Limb (tissue), 2 donors: ENCODE results near the gene PARVB.
"Not testable (repeated sequence)": the region's sequence is repeated elsewhere in the genome, so short reads cannot be mapped to it uniquely, and the experiment has no call there.

Source experiments
- DNase-seq, 2 donors: peaks; one replicate each; pipeline ENCODE4 v3.0.0-alpha.2; 2016; ENCODE audit errors: extremely low spot score in 2 of 2

The PARVB gene

GRCh38 chr22:44107340-44107739 lies 83.2 kb downstream of the PARVB start:
- no peak for DNase-seq

GRCh38 chr22:44108076-44108475 lies 84.0 kb downstream of the PARVB start:
- no peak for DNase-seq

DNA sequence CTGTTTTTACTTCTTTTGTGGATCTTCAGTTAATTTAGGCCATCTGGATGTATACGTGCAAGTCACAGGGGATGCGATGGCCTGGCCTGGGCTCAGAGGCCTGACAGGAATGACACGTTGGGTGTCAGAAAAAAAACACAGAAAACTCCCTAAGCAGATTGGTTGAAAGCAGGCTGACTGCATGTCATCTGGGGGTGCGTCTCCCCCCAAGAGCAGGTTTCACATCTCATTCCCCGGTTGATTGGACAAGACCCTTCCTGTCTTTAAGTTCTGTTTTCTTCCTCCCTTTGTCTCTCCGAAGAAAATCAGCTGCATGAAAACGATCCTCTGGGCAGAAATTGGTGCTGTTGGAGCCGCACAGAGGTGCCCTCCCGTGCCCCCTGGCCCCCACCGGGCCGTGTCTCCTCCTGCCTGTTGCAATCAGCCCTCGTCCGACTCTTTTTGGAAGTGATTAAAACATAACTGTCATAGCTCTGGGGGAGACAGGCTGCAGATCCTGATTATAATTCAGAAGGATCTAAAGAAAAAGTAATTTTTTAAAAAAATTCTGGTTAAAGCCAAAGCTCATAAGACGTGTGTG lies 84.8 kb downstream of the PARVB start:
- DNase-seq = no peak

DNA sequence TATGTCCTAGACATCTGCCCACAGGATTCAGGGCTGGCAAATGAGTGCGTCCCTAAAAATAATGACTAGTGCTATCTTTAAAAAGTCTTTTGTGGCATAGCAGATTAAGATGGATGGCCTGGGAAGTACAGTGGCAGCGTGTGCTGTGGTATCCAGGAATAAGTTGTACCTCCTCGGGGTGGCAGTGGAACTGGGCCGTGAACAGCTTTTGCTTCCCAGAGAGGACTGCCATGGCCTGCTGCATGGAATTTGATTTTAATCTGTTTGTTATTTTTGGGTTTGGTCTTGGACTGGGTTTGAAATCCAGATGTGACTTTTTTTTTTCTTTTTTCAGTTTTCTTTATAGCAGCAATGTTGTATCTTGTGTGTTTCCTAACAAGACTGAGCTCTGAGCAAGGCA lies 85.3 kb downstream of the PARVB start:
- no peak for DNase-seq

GRCh38 chr22:44110656-44111055 lies 86.6 kb downstream of the PARVB start:
- not testable (repeated sequence) for DNase-seq

DNA sequence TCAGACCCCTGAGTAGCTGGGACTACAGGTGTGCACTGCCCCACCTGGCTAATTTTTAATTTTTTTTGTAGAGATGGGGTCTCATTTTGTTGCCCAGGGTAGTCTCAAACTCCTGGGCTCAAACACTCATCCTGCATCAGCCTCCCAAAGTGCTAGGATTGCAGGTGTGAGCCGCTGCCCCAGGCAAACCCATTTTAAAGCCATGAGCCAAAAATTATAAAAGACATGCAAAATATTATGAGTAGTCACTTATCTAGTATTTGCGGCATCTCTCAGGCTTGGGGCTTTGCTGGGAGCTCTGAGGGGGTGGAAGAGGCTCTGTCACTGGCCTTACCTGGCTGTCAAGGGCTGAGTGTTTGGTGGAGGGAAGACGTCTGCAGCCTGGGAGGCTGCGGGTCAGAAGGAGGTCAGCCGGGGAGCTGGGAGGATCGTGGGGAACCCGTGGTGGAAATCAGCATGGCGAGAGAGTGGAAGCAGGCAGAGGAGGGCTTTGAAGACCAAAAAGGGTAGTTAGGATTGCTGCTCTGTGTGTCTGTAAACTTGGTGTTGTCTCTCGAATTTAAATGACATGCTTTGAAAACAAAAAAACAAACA lies 87.6 kb downstream of the PARVB start:
- DNase-seq = no peak

- DNase-seq = no peak
Observed at GRCh38 chr22:44112191-44112590, 88.1 kb downstream of the PARVB start.

- DNase-seq = no peak
Observed at GRCh38 chr22:44116331-44116730, 92.2 kb downstream of the PARVB start.

DNA sequence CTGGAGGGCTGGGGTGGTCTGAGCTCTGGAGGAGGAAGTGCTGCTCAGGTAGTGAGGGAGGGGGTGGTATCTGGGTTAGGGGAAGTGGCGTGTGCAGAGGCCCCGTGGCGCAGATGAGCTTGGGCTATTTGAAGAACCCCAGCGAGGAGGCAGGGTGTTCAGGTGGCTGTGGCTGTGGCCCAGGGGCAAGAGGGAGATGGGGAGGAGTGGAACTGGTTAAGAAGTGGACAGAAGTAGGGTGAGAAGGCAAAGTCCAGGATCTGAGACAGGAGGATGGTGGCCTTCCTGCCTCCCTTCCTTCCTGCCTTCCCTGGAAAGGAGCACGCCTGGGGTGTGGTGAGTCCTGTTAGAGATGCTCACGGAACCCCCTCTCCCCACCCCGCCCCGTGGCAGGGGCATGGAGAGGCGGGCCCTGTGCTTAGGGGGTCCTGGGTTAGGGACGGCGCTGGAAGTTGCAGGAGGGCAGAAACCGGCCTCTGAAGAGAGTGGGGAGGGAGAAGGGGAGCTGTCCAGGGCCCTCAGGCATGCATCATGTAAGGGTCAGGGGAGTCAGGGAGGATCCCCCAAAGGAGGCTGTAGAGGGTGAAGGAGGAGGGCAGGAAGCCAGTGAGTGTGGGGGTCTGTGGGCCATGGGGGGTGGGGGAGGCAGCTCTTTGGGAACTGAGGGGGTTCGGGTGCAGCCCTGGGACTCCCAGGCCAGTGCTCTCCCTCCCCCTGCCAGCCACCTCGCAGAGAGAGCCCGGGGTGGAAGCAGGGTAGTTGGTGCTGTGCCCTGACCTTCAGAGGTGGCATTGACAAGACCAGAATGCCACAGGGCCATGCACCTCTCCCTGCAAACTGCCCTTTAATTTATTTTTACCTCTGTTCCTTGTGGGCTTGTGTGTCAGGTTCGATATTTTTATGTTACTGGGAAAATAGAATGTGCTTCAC lies 92.9 kb downstream of the PARVB start:
- no peak for DNase-seq

- no peak for DNase-seq
Observed at GRCh38 chr22:44117746-44118145, 93.6 kb downstream of the PARVB start.

- DNase-seq = no peak
Observed at GRCh38 chr22:44118645-44119315, 94.7 kb downstream of the PARVB start.

DNA sequence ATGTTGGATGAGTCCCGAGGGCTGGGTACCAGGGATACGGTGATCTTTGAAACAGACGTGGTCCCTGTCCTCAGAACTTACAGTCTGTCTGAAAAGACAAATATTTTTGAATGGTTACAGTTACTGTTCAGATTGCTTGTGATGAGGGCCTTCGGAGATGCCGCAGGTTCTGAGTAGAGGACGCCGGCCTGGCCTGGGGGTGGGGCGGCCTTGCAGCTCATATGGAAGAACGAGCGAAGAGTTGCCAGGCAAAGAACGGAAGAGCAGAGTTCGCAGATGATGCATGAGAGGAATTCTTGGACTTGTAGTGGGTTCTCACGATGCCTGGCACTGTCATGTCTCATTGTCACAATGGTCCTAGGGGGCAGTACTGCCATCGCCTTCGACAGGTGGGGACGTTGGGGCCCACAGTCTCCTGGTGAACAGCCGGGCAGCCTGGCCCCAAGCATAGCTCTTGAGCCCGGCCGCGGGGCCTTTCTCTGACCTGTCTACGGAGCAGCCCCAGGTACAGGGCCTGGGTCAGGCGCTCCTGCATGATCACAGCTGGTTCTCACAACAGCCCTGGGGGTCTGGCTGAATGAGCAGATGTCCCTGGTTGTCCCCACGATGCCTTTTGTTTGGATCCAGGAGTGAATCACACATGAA lies 95.7 kb downstream of the PARVB start:
- DNase-seq = no peak

DNA sequence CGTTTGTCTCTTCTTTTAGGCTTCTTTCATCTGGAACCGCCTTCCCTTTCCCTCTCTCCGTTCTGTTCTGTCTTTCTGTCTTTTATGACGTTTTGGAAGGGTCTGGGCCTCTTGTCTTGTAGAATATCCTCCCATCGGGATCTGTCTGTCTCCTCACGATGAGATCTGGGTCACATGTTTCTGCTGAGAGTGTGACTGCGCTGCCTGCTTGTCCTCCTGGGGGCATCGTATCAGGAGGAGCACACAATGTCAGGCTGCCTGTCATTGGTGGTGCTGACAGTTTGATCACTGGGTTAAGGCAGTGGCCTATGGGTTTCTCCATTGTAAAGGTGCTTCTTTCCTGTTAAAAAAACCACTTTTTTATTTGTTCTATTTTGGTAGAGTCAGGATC lies 96.2 kb downstream of the PARVB start:
- DNase-seq = no peak

DNA sequence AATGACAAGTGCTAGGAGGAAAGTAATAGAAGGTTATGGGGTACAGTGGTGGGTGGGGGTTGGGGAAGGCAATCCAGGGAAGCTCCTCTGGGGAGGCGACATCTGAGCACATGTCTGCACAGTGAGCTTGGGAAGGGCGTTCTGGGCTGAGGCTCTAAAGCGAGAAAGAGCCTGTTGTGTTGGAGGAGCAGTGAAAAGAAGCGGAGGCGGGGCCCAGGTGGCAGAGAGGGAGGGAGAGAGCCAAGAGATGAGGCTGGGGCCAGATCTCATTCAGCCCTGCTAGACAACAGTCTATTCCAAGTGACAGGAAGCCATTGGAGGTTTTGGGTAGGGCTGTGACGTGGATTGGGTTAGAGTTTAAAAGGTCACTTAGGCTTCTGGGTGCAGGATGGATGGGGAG lies 101.3 kb downstream of the PARVB start:
- DNase-seq = no peak

DNA sequence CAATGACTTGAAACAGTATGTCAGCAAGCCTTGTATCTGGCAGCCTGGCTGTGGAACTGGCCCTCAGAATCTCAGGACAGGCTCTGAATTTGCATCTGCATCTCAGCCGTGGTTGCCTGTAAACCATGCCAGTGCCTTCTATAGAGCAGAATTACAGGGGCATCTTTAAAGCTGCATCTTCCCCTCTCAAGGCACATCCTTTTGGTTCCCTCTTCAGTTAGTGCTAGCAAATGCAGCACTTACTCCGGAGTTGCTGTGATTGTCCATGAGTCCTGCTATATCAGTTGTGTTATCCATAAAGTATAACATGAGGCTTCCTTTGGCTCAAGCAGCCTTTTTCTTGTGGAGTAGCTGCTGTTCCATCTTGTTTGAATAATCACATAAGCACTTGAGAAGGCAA lies 102.7 kb downstream of the PARVB start:
- no peak for DNase-seq

DNA sequence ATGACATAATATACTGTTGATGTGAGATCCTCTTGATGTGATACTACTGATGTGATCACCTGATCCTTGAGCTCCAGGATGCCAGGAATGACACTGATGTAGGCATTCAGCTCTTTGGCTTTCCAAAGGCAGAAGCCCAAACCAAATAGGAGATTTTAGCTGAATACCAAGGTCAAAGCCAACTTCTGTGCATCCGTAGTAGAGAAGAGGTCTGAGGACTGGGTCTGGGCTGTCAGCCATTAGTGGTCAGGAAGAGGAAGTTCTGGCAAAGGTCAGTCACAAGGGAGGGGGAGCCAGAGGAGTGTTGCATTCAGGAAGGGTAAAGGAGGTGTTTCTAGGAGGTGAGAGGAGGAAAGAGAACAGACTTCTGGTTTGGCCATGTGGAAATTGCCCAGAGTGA lies 103.3 kb downstream of the PARVB start:
- no peak for DNase-seq

DNA sequence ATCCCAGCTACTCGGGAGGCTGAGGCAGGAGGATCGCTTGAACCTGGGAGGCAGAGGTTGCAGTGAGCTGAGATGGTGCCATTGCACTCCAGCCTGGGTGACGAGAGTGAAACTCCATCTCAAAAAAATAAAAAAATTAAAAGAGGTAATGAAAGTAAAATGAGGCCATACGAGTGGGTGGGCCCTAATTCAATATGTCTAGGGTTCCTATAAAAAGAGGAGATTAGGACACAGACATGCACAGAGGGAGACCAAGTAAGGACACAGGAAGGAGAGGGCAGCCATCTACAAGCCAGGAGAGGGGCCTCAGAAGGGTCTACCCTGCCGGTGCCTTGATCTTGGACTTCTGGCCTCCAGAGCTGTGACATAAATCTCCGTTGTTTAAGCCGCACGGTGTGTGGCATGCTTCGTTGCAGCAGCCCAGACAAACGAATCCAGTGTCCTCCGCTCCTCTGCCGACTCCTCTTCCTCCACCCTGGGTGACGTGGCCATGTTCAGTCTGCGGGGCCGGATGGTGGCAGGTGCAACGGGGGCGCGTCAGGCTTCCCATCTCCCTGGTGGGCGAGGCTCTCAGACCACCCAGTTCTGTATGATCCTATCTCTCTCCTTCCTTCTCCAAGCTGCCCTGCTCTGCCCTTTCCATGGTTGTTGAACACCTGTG lies 105.0 kb downstream of the PARVB start:
- no peak for DNase-seq

DNA sequence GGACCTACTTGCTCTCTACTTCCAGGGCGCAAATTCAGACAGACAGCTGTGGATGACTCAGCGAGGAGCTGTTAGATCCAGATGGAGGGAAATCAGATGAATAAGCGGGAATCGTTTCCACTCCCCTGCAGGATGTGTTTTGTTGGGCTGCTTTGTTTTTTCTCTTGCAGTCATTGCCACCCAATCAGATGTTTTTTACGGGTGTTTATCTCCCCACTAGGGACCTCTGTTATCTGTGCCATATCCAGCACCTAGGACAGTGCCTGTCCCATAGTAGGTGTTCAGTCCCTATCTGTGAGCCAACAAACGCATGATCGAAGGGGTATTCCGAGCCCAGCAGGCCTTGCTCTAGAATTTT lies 105.5 kb downstream of the PARVB start:
- no peak for DNase-seq

DNA sequence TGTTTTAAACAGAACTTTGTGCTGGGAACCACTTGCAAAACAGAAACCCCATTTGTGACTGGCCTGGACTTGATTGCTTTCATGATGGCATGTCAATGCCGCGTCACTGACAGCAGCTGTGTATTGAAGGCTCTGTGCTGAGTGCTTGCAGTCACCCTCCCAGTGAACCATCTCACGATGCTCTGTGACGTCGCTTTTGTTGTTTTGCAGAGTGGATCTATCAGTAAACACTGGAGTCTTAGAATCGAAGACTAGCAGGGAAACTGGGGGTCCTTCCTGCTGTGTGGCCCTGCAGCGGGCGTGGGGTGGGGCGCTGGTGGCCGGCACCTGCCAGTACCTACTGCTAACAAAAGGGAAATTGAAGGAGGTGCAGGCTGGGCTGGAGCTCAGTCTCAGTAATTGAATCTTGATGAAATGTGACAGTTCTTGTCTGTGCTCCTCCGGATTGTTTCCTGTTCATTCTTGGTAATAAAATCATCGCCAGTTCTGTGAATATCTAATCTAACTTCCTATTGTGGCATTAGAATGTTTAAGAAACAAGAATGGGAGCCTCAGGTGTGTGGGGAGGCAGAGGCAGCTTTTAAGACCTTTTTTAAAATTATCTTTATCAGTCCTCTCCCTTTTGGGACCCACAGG lies 106.1 kb downstream of the PARVB start:
- DNase-seq = no peak

- DNase-seq = no peak
Observed at GRCh38 chr22:44131412-44131811, 107.3 kb downstream of the PARVB start.
